Neural progenitor cell (in vitro differentiated cells): ENCODE measurements around the gene ZFPM1.

ENCODE experiments used
- EZH2 ChIP-seq: fragments of 200-600 bp; sonication (generic); IDR thresholded peaks from 2 replicates; pipeline ENCODE4 v1.6.1; 2017; ENCODE audit warnings: antibody characterized with exemption, mild to moderate bottlenecking, moderate library complexity
- EZH2phosphoT487 ChIP-seq: fragments of 200-600 bp; sonication (generic); IDR thresholded peaks from 2 replicates; pipeline ENCODE4 v1.6.1; 2017; ENCODE audit warnings: antibody characterized with exemption
- TF ChIP-seq, protein P1 (sequence below): fragments of 200-600 bp; sonication (generic); IDR thresholded peaks from 2 replicates; pipeline ENCODE4 v1.5.1; 2017; ENCODE audit warnings: antibody characterized with exemption, mild to moderate bottlenecking

DNA sequence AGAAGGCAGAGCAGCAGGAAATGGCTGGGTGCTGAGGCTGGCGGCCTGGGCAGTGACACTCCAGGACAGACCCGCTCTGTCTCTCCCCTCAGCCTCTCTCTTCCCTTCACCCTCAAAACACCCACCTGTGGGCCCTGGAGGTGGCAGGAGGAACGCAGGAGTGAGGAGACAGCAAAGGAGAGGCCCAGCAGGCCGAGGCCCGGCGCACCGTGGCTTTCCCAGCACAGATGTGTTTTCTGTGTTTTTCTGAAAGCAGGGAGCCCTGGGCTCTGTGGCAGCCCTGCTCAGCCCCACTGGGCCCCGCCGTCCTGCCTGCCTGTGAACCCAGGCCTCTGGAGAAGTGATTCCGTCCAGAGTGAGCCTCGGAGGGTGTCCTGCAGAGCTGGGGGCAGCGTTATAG, 39.8 kb upstream of the ZFPM1 start:
- TF ChIP-seq, protein P1, sequence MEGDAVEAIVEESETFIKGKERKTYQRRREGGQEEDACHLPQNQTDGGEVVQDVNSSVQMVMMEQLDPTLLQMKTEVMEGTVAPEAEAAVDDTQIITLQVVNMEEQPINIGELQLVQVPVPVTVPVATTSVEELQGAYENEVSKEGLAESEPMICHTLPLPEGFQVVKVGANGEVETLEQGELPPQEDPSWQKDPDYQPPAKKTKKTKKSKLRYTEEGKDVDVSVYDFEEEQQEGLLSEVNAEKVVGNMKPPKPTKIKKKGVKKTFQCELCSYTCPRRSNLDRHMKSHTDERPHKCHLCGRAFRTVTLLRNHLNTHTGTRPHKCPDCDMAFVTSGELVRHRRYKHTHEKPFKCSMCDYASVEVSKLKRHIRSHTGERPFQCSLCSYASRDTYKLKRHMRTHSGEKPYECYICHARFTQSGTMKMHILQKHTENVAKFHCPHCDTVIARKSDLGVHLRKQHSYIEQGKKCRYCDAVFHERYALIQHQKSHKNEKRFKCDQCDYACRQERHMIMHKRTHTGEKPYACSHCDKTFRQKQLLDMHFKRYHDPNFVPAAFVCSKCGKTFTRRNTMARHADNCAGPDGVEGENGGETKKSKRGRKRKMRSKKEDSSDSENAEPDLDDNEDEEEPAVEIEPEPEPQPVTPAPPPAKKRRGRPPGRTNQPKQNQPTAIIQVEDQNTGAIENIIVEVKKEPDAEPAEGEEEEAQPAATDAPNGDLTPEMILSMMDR = no peak
- TF ChIP-seq EZH2 = no peak
- TF ChIP-seq EZH2phosphoT487 = no peak
